OCI-M2 (cell line): ENCODE data around the gene ADCY6.
"Not testable (repeated sequence)": the region's sequence is repeated elsewhere in the genome, so short reads cannot be mapped to it uniquely, and the experiment has no call there.

ENCODE experiments used
- DNase-seq: peaks from one replicate; lab custom pipeline; 2025; ENCODE audit not compliant: unreplicated experiment; lab: John Stamatoyannopoulos, UW

ADCY6 gene

DNA sequence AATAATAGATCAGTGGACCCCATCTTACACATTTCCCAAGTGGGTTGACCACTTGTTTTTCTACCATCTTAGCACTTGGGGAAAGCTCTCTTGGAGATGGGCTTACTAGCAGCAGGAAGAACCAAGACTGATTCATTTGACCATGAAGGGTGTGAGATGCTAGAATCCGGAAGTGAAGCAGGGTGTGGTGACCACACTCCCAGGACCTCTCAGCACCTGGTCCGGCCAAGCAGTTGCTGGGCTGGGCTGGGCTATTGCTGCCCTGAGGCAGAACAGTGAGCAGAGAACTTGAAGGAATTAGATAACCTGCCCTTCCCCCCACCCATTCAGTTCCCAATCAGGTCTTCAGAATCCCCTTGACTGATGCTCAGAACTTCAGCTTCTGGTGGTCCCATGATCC lies 24.4 kb downstream of the ADCY6 start:
- no peak for DNase-seq

DNA sequence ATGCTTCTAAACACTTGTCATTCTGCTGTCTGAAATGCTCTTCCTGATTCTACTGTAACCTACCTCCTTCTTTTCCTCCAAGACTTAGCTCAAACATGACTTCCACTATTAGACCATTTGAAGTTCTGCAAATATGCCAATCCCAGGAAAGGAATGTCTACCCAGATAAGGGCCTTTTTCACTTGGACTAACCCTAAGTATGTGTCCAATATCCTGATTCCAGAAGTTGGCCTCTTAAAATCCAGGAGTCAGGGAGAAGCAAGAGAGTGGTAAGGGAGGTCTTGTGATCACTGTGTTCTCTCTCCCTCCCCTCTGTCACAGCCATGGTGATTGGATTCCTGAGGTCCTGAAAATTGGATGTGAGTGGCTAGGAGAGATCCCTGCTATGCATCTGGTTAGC lies 30.2 kb downstream of the ADCY6 start:
- no peak for DNase-seq

DNA sequence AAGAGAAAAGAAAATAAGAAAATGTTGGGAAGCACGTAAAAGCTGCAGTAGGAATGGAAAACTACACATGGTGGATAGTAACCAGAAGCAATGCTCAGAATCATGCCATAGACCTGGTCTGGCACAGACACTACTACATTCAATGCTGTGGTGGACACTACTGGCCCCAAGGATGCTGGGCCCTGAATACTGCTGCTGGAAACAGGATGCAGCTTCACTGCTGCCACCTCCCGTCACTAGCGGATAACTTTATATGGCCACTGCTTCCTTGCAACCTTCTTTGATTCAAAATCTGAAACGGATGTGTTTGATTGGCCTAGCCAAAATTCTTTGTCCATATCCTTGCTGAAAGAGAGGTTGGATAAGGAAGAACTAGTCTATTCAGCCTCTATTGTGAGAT lies 30.7 kb downstream of the ADCY6 start:
- no peak for DNase-seq

- DNase-seq = no peak
These were observed 38.0 kb downstream of the ADCY6 start for GRCh38 chr12:48750769-48751356.

DNA sequence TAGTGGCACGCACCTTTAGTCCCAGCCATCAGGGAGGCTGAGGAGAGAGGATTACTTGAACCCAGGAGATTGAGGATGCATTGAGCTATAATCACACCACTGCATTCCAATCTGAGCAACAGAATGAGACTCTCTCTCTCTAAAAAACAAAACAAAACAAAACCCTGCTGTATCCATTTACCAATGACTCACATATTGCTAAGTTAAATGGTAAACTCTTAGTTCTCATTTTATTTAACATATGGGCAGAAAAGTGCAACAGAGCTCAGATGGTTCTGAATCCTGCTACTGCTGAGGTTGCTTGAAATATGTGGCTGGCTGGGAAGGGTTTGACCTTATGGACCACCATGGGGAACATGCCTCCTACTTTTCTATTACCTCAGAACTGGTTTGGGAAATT lies 38.7 kb downstream of the ADCY6 start:
- no peak for DNase-seq

- no peak for DNase-seq
These were observed 44.5 kb downstream of the ADCY6 start for GRCh38 chr12:48744251-48745008.

DNA sequence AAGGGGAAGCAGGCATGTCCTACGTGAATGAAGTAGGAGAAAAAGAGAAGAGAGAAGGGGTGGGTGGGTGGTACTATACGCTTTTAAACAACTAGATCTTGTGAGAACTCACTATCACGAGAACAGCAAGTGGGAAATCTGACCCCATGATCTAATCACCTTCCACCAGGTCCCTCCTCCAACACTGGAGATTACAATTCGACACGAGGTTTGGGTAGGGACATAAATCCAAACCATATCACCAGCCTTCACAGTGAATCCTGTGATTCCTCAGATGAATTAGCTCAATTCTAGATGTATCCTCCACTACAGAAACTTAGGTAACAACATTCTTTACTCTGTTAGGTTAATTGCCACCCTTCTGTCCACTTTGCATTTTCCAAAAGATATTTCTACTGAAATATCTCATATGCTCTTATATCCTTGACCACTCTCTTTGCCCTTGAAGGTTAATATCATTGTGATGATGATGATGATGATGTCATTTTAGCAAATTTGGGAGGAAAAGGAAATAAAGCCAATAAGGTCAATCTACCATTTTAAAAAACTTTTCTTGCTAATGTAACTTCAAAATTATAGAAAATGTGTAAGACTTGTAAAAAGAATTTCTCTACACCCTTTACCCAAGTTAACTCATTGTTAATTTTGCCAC lies 49.1 kb downstream of the ADCY6 start:
- no peak for DNase-seq

GRCh38 chr12:48736456-48736855 lies 52.4 kb downstream of the ADCY6 start:
- DNase-seq = no peak

GRCh38 chr12:48728807-48729206 lies 60.1 kb downstream of the ADCY6 start:
- DNase-seq = no peak

GRCh38 chr12:48720737-48721136 lies 68.2 kb downstream of the ADCY6 start:
- DNase-seq = not testable (repeated sequence)

DNA sequence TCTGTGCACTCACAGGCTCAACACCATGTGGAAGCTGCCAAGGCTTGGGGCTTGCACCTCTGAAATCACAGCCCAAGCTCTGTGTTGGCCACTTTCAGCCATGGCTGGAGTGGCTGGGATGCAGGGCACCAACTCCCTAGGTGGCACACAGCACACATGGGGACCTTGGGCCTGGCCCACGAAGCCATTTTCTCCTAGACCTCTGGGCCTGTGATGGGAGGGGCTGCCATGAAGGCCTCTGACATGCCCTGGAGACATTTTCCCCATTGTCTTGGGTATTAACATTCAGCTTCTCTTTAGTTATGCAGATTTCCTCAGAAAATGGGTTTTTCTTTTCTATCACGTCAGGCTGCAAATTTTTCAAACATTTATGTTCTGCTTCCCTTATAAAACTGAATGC lies 68.7 kb downstream of the ADCY6 start:
- DNase-seq = not testable (repeated sequence)

DNA sequence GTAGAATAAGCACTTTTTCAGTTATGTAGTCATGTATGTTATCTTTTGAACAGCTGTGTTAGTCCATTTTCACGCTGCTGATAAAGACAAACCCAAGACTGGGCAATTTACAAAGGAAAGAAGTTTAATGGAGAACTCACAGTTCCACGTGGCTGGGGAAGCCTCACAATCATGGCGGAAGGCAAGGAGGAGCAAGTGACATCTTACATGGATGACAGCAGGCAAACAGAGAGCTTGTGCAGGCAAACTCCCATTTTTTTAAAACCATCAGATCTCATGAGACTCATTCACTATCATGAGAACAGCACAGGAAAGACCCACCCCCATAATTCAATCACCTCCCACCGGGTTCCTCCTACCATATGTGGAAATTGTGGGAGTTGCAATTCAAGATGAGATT lies 69.9 kb downstream of the ADCY6 start:
- DNase-seq = not testable (repeated sequence)

DNA sequence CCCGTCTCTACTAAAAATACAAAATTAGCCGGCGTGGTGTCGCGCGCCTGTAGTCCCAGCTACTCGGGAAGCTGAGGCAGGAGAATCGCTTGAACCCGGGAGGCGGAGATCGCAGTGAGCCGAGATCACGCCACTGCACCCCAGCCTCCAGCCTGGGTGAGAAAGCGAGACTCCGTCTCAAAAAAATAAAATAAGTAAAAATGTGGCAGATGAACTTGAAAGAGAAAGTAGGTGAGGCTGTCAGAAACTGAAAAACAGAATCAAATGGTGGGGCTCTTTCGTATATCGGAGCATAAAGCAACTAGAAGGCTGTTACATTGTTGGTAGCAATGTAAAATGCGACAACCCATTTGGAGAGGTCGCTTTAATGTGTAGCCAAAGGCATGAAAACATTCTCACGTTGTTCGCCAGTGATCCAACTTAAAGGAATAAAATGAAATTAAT lies 71.6 kb downstream of the ADCY6 start:
- no peak for DNase-seq

DNA sequence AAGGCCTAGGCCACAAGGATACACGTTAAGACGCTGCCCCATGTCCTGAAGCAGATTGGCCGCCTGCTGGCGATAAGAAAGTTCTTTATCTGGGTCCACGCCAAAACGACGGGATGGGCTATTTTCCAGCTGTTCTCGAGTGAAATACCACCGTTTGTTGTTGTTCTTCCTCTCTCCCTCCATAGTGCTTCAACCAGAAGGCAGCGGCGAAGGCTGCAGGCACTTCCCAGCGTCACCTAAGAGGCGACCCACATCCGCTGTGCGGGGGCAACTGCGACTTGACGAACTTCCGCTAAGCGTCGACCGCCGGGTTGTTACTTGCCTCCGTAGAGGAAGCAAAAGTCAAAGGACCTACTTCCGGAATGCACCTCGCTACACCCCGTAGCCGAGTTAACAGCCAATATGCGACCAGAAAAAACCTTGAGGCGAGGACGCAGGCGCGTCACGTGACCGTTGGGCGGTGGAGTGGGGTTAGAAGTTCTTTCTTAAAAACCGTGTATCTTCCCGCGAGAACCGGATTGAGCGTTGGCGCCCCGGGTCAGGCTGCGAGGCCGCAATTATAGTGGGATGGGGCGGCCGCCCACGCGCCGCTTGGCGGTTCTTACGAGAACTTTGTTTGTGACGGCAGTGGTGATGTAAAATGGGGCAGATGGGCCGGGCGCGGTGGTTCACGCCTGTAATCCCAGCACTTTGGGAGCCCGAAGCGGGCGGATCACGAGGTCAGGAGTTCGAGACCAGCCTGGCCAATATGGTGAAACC lies 72.2 kb downstream of the ADCY6 start, which contains the start of gene CCNT1:
CCNT1 (minus strand) TSS at position 215 of the 759 bp plus-strand sequence; CDS start at position 183, 32 bp downstream.
- peak; percentile 82 for DNase-seq
